ENCODE results near the gene KIF3A. TPM values are rescaled to one million over a fixed set of nuclear protein-coding genes. Genes with fewer than 3 reads are reported as not detected.

Gene KIF3A
- total RNA-seq, 1 donor from 2014 or later = 27.6 TPM

DNA sequence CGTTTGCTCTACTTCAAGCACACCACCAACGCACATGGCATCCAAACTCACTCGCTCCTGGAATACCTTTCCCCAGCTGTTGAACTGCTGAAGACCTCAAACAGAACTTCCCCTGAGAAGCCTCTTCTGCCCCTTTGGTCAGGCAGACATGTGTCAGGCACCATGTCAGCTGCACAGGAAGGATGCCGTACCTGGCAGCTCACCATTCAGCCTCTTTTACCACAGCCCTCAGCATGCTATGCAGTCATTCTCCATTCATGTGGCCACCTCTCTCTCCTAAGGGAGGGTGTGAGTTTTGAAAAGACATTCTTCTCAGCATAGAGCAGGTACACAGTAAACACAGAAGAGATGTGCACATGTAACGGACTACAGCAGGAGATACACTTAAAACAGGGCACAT, 49.4 kb downstream of the KIF3A start:
- no peak for DNase-seq (ENCODE audit: low spot score)
- Mint-ChIP-seq H3K27me3 (ENCODE audit: insufficient read depth, low read depth) (no peaks in the 10 kb centered on the region), H3K27ac (no peak overlapping the region), H3K36me3 (peaks cover 6% of the 10 kb centered on the region), H3K4me1 (no peaks in the 10 kb centered on the region), H3K4me3 (no peak overlapping the region), H3K9me3 (no peaks in the 10 kb centered on the region)
- Histone ChIP-seq H3K4me1 (no peaks in the 10 kb centered on the region), H3K27ac (no peak overlapping the region), H3K79me2 (ENCODE audit: low read depth) (no peaks in the 10 kb centered on the region), H3K36me3 (peaks cover 2% of the 10 kb centered on the region), H3F3A (ENCODE audit: low read depth) (no peaks in the 10 kb centered on the region), H2AFZ (replicated peaks) (no peak overlapping the region), H3K27me3 (no peaks in the 10 kb centered on the region), H3K4me2 (no peak overlapping the region), H3K9me3 (ENCODE audit: low read depth) (no peaks in the 10 kb centered on the region), H4K20me1 (ENCODE audit: low read depth) (no peaks in the 10 kb centered on the region), H3K4me3 (no peak overlapping the region), H3K9ac (no peak overlapping the region)
- TF ChIP-seq EZH2 (IDR thresholded peaks at IDR 0.05) (no peak), CTCF (IDR thresholded peaks at IDR 0.05) (no peak), EZH2phosphoT487 (IDR thresholded peaks at IDR 0.05) (no peak)

- no peak overlapping the region for H2AFZ ChIP-seq (replicated peaks)
- TF ChIP-seq EZH2 (IDR thresholded peaks at IDR 0.05) (no peak), CTCF (IDR thresholded peaks at IDR 0.05) (no peak), EZH2phosphoT487 (IDR thresholded peaks at IDR 0.05) (no peak)
- no peak overlapping the region for H3K27ac ChIP-seq
- no peak overlapping the region for H3K9ac ChIP-seq
- Mint-ChIP-seq H3K9me3 (no peaks in the 10 kb centered on the region), H3K4me1 (no peaks in the 10 kb centered on the region), H3K27me3 (ENCODE audit: insufficient read depth, low read depth) (no peaks in the 10 kb centered on the region), H3K27ac (peak overlapping the region; percentile 58), H3K4me3 (no peak overlapping the region), H3K36me3 (peaks cover 3% of the 10 kb centered on the region)
- H3K79me2 ChIP-seq (ENCODE audit: low read depth) = no peaks in the 10 kb centered on the region
- H3K36me3 ChIP-seq = no peaks in the 10 kb centered on the region
- H3K4me3 ChIP-seq = no peak overlapping the region
- no peaks in the 10 kb centered on the region for H3K9me3 ChIP-seq (ENCODE audit: low read depth)
- no peaks in the 10 kb centered on the region for H4K20me1 ChIP-seq (ENCODE audit: low read depth)
- no peaks in the 10 kb centered on the region for H3K27me3 ChIP-seq
- no peak for DNase-seq (ENCODE audit: low spot score)
- H3F3A ChIP-seq (ENCODE audit: low read depth) = no peaks in the 10 kb centered on the region
- no peaks in the 10 kb centered on the region for H3K4me1 ChIP-seq
- H3K4me2 ChIP-seq = no peak overlapping the region
Measured at GRCh38 chr5:132686193-132686592, 51.2 kb downstream of the KIF3A start.

- H3K4me1 ChIP-seq = no peaks in the 10 kb centered on the region
- no peaks in the 10 kb centered on the region for H3K36me3 ChIP-seq
- no peak overlapping the region for H3K4me2 ChIP-seq
- H4K20me1 ChIP-seq (ENCODE audit: low read depth) = no peaks in the 10 kb centered on the region
- no peak overlapping the region for H3K4me3 ChIP-seq
- no peaks in the 10 kb centered on the region for H3K9me3 Mint-ChIP-seq
- no peak overlapping the region for H3K4me3 Mint-ChIP-seq
- DNase-seq (ENCODE audit: low spot score) = no peak
- no peak overlapping the region for H3K27ac ChIP-seq
- no peaks in the 10 kb centered on the region for H3K27me3 Mint-ChIP-seq (ENCODE audit: insufficient read depth, low read depth)
- H3K9ac ChIP-seq = no peak overlapping the region
- no peaks in the 10 kb centered on the region for H3K27me3 ChIP-seq
- no peaks in the 10 kb centered on the region for H3K9me3 ChIP-seq (ENCODE audit: low read depth)
- no peak overlapping the region for H2AFZ ChIP-seq (replicated peaks)
- H3K4me1 Mint-ChIP-seq = no peaks in the 10 kb centered on the region
- H3K36me3 Mint-ChIP-seq = peaks cover 3% of the 10 kb centered on the region
- TF ChIP-seq CTCF (IDR thresholded peaks at IDR 0.05) (no peak), EZH2phosphoT487 (IDR thresholded peaks at IDR 0.05) (no peak), EZH2 (IDR thresholded peaks at IDR 0.05) (no peak)
- H3K79me2 ChIP-seq (ENCODE audit: low read depth) = no peaks in the 10 kb centered on the region
- no peak overlapping the region for H3K27ac Mint-ChIP-seq
- no peaks in the 10 kb centered on the region for H3F3A ChIP-seq (ENCODE audit: low read depth)
Measured at GRCh38 chr5:132684922-132685720, 52.2 kb downstream of the KIF3A start.
